Measurements from ENCODE around the gene SMARCD1. TPM values are rescaled to one million over a fixed set of nuclear protein-coding genes. Genes with fewer than 3 reads are reported as not detected.
A peak's percentile ranks its signal among the peaks of the same experiment; 100 is the strongest.

Gene SMARCD1
- total and polyA plus RNA-seq, 11 donors = 8.5 to 35.7 (median 19.3) TPM

GRCh38 chr12:50088577-50089335 is 3.6 kb downstream of the SMARCD1 start:
- no peaks in the 10 kb centered on the region for H3K9me3 ChIP-seq
- intact Hi-C loops (cut with DNase I) = loop anchor here in 5 of 10 donors (2.0 to 10.0 kb wide), 3 partner anchors 86 to 226 kb away; no protein-coding TSS in a partner anchor
- peaks cover 0 to 26% (median 12%) of the 10 kb centered on the region in 12 donors for H3K4me1 ChIP-seq
- ATAC-seq (peak in 1 of 4 donors; percentile 19), DNase-seq (no peak)
- TF ChIP-seq POLR2A (IDR thresholded peaks at IDR 0.05) = no peak
- TF ChIP-seq, protein P1, sequence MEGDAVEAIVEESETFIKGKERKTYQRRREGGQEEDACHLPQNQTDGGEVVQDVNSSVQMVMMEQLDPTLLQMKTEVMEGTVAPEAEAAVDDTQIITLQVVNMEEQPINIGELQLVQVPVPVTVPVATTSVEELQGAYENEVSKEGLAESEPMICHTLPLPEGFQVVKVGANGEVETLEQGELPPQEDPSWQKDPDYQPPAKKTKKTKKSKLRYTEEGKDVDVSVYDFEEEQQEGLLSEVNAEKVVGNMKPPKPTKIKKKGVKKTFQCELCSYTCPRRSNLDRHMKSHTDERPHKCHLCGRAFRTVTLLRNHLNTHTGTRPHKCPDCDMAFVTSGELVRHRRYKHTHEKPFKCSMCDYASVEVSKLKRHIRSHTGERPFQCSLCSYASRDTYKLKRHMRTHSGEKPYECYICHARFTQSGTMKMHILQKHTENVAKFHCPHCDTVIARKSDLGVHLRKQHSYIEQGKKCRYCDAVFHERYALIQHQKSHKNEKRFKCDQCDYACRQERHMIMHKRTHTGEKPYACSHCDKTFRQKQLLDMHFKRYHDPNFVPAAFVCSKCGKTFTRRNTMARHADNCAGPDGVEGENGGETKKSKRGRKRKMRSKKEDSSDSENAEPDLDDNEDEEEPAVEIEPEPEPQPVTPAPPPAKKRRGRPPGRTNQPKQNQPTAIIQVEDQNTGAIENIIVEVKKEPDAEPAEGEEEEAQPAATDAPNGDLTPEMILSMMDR (IDR thresholded peaks at IDR 0.05) = peak; percentile 62 to 83 (median 80)
- H3K36me3 ChIP-seq = peaks cover 9 to 74% (median 72%) of the 10 kb centered on the region in 9 donors
- no peaks in the 10 kb centered on the region for H3K27me3 ChIP-seq
- 21 to 44% (median 30%) methylated on average over 3 of the region's 3 CpGs for WGBS, 4 donors
- no peak overlapping the region for H3K27ac ChIP-seq
- H3K4me3 ChIP-seq = no peak overlapping the region

DNA sequence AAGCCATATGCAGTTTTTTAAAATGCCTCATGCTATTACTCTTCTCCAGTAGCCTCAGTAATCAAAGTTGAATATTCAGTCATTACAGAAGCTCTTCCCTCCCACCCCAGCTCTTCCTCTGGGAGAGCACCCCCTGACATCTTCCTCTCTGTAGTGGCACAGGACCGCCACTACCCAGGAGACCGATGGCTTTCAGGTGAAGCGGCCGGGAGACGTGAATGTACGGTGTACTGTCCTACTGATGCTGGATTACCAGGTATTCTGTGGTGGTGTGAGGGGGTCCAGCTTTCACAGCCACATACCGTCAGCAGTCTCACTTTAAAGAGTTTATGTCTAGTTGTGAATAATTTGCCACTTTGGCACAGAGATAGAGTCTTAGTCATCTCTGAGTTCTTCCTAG is 4.6 kb downstream of the SMARCD1 start:
- TF ChIP-seq, protein P1 (IDR thresholded peaks at IDR 0.05) = no peak
- no peak for TF ChIP-seq POLR2A (IDR thresholded peaks at IDR 0.05)
- Histone ChIP-seq H3K4me3 (no peak overlapping the region), H3K36me3 (peaks cover 12 to 84% (median 82%) of the 10 kb centered on the region in 9 donors), H3K27ac (no peak overlapping the region), H3K9me3 (no peaks in the 10 kb centered on the region), H3K27me3 (no peaks in the 10 kb centered on the region), H3K4me1 (peaks cover 0 to 20% (median 6%) of the 10 kb centered on the region in 12 donors)
- DNase-seq (no peak), ATAC-seq (no peak)
- intact Hi-C loops (cut with DNase I) = loop anchor here in 5 of 10 donors (2.0 to 10.0 kb wide), 3 partner anchors 85 to 225 kb away; no protein-coding TSS in a partner anchor
- WGBS, 4 donors = 95 to 99% (median 96%) methylated on average over 7 of the region's 7 CpGs

DNA sequence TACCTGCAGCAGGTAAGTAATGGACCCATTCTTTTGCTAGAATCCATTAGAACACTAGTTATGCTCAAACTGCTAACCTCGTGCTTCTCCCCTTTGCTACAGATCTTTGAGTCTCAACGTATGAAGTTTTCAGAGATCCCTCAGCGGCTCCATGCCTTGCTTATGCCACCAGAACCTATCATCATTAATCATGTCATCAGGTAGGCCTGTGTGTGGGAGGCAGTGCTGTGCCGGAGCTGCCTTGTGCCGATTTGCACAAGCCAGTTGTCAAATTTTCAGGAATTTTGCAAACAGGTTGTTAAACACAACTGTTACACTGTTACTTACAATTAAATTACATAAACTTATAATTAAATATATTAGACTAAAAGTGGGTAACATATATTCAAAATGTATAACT is 5.2 kb downstream of the SMARCD1 start:
- H3K27ac ChIP-seq = no peak overlapping the region
- 79 to 86% (median 83%) methylated on average over 5 of the region's 5 CpGs for WGBS, 4 donors
- no peak for TF ChIP-seq POLR2A (IDR thresholded peaks at IDR 0.05)

GRCh38 chr12:50097952-50098351 is 12.8 kb downstream of the SMARCD1 start:
- 77 to 85% (median 79%) methylated on average over 6 of the region's 6 CpGs for WGBS, 4 donors

More for the DNA sequence above, 5.2 kb downstream of the SMARCD1 start:
- H3K36me3 ChIP-seq = peaks cover 12 to 91% (median 88%) of the 10 kb centered on the region in 9 donors
- H3K4me1 ChIP-seq = peaks cover 0 to 20% (median 6%) of the 10 kb centered on the region in 12 donors
- H3K4me3 ChIP-seq = no peak overlapping the region
- H3K27me3 ChIP-seq = no peaks in the 10 kb centered on the region
- intact Hi-C loops (cut with DNase I) = loop anchor here in 1 of 10 donors (10.0 kb wide), 1 partner anchor 224 kb away; no protein-coding TSS in a partner anchor
- no peak for DNase-seq
- no peaks in the 10 kb centered on the region for H3K9me3 ChIP-seq
- no peak for ATAC-seq

More at GRCh38 chr12:50097952-50098351, 12.8 kb downstream of the SMARCD1 start:
- TF ChIP-seq, protein P1 (IDR thresholded peaks at IDR 0.05) = no peak
- TF ChIP-seq POLR2A (IDR thresholded peaks at IDR 0.05) = no peak
- peaks cover 3 to 91% (median 78%) of the 10 kb centered on the region in 9 donors for H3K36me3 ChIP-seq
- DNase-seq (no peak), ATAC-seq (no peak)
- no peaks in the 10 kb centered on the region for H3K9me3 ChIP-seq
- no peak overlapping the region for H3K4me3 ChIP-seq
- H3K4me1 ChIP-seq = peaks cover 0 to 12% (median 2%) of the 10 kb centered on the region in 12 donors
- no peak overlapping the region for H3K27ac ChIP-seq
- intact Hi-C loops (cut with DNase I) = loop anchor here in 1 of 10 donors (10.0 kb wide), 1 partner anchor 217 kb away; no protein-coding TSS in a partner anchor
- H3K27me3 ChIP-seq = no peaks in the 10 kb centered on the region
